Measurements from ENCODE around the gene GFOD1.

The GFOD1 gene

DNA sequence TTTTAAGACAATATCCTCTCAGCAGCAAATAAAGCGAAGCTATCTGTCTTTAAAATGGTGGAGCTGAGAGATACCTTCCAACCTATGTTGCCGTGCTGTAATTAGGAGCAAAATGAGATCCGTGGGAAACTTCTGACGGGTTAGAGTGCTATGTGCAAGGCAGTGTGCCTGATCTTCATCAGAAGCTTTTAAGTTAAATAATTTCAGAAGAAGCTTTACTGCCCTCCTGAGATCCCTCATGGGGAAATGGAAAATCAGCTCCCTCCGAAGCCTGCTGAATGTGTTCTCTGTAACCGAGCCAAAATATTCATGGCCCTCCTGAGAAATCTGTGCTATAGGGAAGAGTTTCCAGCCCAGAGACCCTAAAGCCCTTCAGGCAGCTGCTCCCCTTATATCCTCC lies 115.3 kb downstream of the GFOD1 start:
- DNase-seq, result no peak

DNA sequence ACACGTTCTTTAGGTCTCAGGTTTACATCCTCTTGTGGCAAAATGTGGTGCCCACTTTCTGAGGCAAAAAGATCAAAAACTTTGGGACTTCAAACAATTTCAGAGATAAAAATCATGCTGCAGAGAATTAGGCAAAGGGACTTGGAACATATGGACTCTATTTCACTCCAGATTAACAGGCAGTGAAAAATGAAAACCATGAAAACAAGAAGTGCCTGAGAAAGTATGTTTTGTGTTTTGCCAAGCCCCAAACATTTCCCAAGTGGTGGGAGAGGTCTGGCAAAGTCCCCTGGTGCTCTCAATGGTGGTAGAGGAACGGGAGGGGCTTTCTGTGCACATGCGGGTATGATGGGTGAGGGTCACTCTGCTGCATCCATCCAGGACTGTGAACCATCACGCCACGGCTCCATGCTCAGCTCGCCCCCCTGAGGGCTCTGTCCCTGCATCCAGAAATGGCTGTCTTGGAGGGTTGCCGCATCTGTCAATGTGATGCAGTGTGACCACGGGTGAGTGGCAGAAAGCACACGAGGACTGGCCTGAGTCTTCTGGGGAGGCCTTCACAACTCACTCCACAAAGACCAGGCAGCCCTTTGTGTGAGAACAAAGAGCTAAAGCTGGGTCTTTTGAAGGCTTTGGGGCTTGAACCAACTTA lies 115.9 kb downstream of the GFOD1 start:
- DNase-seq, result no peak

- no peak for DNase-seq
Observed at GRCh38 chr6:13370623-13371022, 116.8 kb downstream of the GFOD1 start.

DNA sequence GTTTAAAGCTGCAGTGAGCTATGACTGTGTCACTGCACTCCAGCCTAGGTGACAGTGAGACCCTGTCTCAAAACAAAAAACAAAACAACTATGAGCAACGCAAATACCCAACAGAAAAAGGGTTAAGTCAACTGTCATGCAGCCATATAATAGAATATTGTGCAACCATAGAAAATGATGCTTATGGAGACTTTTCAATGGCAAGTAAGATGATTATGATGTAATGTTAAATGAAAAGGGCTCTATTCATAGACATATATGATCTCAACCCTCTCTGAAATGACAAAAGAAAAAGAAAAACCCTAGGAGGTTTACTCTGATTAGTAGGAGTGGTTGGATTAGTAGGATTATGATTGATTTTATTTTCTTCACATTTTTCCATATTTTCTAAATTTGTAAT lies 117.8 kb downstream of the GFOD1 start:
- DNase-seq, result no peak

DNA sequence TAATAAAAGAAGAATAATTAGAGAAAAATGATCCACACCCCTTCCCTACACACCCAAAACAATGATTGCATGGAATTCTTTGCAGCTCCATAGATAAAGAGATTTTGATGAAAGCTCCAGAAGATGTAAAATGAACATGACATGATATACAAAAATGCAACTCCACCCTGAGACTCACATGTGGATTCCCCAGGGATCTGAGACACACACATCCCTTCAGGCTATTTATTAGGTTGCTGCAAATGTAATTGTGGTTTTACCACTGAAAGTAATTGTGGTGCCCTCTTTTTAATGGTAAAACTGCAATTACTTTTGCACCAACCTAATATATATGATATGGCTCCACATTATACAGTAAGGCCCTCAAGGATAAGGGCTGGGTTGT lies 118.7 kb downstream of the GFOD1 start:
- no peak for DNase-seq

- DNase-seq, result no peak
Observed at GRCh38 chr6:13368079-13368730, 119.2 kb downstream of the GFOD1 start.

- no peak for DNase-seq
Observed at GRCh38 chr6:13367396-13367795, 120.0 kb downstream of the GFOD1 start.

DNA sequence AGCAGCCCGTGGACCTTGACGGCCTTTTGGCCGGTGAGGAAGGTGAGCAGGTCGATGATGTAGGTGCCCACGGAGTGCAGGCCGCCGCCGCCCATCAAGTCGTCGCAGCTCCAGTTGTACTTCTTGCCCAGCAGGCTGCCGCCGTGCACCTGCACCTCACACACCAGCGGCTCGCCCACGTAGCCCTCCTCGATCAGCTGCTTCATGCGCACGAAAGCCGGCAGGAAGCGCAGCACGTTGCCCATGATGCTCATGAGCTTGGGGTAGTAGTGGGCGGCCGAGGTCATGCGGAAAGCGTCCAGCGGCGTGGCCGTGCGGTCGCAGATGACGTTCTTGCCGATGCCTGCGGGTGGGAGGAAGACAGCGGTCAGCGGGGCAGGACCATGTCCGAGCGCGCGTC lies 122.1 kb downstream of the GFOD1 start:
- no peak for DNase-seq

DNA sequence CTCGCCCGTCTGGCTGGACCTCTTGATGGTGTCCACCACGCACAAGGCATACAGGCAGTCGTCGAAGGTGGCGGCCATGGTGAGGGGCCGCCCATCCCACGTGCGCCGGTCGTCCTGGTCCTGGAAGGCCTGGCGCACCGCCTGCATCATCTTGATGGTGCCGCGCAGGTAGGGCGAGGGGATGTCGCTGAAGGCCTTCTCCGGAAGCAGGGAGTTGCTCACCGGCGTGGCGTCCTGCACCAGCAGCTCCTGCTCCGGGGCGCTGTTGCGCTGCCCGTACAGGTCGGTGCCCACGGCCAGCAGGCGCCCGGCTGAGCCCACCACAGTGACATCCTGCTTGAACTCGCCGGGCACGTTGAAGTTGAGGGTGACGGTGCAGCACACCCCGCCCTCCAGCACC lies 122.6 kb downstream of the GFOD1 start:
- no peak for DNase-seq

DNA sequence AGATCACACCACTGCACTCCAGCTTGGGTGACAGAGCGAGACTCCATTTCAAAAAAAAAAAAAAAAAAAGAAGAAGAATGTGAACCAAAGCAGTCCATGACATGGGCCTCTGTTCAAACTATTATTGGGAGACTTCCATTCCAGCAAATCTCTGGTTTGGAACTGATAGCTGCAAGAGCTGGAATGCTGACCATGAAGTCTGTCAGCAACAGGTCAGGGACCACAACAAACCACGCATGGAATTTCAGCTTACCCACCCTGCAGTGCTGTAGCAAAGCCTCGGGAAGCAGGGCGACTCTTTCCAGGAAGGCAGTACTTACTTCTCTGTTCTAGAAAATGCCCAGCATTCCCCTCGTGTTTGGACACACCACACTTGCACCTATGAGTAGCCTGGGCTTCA lies 125.0 kb downstream of the GFOD1 start:
- no peak for DNase-seq

DNA sequence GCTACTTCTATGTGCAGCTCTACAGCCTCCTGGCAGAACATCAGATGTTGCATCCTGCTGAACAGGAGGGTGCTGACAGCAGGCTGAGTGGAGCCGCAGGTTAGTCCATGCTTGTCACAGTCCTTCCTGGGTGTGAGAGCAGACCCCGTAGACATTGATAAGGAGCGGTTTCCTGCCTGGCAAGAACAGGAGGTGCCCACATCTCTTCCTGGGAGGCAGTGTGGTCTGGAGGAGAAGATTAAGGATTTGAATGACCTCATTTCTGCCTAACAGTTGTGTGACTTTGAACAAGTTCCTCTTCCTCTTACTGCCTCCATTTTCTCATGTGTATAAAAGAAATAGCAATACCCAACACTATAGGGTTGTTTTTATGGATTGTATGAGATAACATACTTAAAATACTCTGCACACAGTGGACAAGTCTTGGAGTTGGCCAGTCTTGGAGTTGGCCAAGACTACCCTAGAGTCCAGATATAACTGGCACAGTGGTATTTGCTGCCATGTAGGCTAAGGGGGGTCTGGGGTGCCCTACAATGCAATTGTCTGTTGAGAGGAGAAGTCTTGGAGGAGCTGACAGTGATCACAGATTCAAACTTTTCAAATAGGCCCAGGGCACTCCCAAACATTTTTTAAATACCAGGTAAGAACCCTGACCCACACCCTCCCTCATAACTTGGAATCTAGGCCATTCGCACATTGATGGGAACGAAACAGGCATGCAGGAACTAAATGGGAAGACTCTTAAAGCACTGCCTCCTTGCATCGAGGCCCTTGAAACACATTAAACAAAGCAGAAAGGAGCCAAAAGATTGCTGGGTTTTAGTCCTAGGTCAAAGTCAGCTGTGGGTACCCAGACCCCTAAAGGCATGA lies 126.5 kb downstream of the GFOD1 start:
- DNase-seq, result no peak

GRCh38 chr6:13359287-13359686 lies 128.1 kb downstream of the GFOD1 start:
- no peak for DNase-seq

DNA sequence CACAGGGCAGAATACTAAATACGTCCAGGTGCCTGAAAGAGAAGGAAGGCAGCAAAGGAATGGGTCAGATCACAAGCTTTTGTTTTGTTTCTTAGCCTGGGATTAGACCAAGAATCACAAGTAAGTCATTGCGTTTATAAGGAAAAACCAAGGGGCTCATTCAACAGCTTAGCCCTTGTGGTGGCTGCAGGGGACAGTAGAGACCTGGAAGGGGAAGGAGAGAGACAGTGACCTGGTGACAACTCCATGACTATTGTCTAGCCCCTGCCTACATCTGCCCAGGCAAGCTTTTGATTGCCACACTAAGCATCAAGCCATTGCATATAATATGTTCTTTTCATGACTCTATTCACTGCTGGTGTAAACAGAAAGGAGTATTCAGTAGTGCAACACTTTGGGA lies 128.9 kb downstream of the GFOD1 start:
- no peak for DNase-seq

DNA sequence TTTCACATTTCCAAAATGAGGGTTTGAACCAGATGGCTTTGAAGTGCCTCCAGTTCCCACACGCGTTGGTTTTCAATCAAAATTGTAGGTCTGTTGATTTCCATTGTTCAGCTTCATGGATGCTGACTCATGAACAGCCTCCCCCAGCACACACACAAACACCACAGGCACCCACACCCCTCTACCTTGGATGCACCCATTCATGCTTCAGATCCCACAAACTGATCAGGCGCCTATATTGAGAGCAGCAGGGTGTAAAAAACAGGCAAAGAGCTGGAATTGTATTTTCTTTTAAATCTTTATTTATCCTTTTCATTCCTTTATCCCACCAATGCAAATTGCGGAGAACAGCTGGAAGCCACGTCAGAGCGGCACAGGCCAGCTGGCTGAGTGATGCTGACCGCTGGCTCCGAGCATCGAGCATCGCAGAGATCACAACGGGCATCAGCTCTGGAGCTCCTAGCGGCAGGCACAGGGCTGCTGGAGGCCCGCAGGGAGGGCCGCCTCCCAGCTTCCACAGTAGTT lies 129.8 kb downstream of the GFOD1 start:
- DNase-seq, result peak; percentile 20

- peak; percentile 55 for DNase-seq
Observed at GRCh38 chr6:13355999-13356785, 131.2 kb downstream of the GFOD1 start.

GRCh38 chr6:13355043-13355945 lies 132.1 kb downstream of the GFOD1 start:
- DNase-seq, result peak; percentile 35

GRCh38 chr6:13354331-13355042 lies 132.9 kb downstream of the GFOD1 start:
- no peak for DNase-seq

- DNase-seq, result no peak
Observed at GRCh38 chr6:13352165-13352564, 135.2 kb downstream of the GFOD1 start.

DNA sequence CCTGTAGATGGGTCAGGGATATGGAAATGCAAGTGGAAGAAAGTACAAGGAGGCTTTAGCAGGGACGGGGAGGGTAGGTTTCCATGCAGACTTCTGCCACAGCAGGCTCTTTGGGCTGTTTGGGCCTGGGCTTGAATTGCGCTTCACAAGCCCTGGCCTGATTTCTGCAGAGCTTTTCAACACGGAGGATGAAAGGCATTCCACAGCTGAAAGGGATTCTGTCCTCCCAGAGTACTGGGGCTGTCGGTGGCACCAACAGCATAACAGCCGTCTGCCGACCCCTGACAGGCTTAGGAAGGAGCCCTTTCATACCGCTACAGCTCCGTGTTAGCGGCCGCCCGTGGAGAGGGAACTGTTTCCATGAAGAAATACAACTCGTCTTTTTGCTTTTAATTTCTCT lies 136.1 kb downstream of the GFOD1 start:
- no peak for DNase-seq

DNA sequence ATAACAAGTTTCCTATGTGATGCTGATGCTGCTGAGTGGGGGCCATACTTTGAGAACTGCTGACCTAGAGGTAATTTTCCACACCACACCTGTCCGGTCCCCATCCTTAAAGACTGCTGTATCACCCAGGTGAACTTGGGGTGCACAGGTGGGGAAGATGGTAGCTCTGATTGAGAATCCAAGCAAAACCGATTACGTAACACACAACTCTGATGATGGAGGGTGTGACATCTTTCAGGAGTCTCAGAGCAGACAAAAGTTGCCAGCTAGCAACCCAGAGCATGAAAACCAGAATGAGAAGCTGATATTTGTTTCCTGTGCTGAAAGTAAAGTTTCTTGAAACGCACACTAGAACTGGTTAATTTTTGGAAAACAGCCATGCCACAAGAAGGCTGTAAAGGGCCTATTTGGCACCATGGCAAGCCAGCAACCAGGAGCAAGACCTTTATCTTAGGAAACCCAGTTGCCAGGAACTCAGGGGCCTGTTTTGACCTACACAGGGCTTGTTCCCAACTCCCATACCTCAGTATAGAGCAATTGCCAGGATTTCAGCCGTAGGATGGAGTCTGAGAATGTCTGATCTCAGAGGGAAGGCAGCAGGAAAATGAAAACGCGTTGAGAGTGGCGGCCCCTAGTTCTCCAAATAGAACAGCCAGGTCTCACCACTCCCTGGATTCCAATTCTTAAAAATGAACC lies 137.4 kb downstream of the GFOD1 start:
- no peak for DNase-seq

Data from stimulated activated CD4-positive, alpha-beta T cell treated with anti-CD3 and anti-CD28 coated beads, Interleukin-4, amount 100 ng/mL, for 24 hours (primary cell).